DMS153 treated with DMSO at 0.1 percent for 48 hours (cell line): ENCODE data around the gene SEMA3E.

ENCODE experiments used
- DNase-seq: peaks from one replicate; lab custom pipeline; 2025; ENCODE audit not compliant: unreplicated experiment; lab: John Stamatoyannopoulos, UW

SEMA3E gene

DNA sequence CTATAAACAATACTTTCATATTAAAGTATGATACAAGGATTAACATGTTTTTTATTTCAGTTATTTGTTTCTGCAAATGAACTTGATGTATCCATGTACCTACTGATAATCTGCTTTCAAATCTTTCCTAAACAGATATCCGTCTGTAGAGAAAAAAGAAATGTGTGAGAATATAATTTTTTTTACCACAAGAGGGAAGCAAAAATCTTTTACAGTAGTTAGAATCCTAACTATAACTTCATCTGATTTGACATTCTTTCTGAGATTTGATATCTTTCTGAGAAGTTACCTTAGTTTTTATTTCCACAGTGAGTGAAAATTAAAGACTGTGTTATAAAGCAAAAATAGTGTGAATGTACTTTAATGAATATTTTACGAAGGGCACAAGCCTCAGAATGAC lies 282.3 kb downstream of the SEMA3E start:
- no peak for DNase-seq

DNA sequence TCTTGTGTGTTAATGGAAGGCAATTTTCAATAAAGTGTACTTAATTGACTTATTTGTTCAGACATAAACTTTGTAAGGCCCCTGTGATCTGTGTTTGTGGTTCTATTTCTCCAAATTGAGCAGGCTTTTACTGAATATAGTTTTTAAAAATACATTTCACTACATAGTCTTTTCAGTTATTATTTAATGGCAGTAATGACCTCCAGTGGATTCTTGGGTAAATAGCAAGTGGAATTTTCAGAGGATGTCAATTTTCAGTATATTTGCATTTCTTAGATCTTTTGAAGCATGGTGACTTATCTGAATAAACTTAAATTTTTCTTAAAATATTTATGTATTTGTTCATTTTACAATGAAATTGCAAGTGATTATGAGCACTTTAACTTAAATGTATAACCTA lies 283.2 kb downstream of the SEMA3E start:
- DNase-seq = peak; percentile 15

GRCh38 chr7:83362871-83363550 lies 285.9 kb downstream of the SEMA3E start:
- DNase-seq = no peak

DNA sequence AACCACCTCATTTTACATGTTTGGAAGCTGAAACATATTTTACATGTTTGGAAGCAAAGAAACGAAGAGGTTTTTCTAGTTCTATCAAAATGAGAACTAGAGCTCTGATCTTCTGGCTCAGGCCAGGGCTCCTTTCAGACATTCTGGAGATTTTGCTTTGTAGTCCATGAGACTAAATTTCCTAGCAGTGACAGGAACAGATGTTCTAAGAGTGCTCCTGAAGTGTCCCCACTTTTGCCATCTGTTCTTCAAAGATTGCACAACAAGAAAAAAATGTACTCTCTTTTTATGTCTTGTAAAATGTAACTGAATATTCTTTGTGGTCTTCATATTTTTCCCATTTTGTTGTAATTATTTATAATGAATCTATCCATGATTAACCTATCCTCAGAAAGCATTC lies 289.8 kb downstream of the SEMA3E start:
- no peak for DNase-seq

GRCh38 chr7:83355143-83355542 lies 293.8 kb downstream of the SEMA3E start:
- no peak for DNase-seq

GRCh38 chr7:83347945-83348444 lies 300.9 kb downstream of the SEMA3E start:
- DNase-seq = no peak

GRCh38 chr7:83339907-83340306 lies 309.0 kb downstream of the SEMA3E start:
- no peak for DNase-seq

DNA sequence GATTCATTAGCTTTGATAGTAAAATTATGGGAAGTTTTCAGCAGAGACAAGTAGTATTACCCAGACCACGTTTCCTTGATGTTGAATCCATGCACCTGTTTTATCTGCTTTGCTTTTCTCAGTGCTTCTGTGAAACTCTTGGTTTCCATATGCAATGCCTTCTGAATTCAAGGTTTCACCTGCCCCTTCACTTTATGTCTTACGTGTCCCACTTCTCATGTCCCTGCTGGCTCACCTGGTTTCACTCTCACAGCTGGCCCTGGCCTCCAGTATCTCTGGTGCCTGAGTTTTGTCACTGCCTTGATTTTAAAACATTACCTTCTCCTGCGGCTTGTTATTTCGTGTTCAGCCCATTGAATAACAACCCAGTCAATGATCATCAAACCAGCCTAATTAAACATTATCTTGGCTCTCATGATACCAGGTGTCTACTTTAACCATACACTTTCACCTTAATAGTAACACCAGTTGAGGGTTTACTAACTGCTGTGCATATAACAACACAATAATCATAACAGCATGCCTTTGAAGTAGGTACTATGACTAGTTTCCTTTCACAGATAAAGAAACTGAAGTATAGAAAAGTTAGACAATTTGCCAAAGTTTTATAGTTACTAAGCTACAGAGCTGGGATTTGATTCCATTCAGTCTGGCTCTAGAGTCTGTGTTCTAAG lies 310.5 kb downstream of the SEMA3E start:
- DNase-seq = no peak

DNA sequence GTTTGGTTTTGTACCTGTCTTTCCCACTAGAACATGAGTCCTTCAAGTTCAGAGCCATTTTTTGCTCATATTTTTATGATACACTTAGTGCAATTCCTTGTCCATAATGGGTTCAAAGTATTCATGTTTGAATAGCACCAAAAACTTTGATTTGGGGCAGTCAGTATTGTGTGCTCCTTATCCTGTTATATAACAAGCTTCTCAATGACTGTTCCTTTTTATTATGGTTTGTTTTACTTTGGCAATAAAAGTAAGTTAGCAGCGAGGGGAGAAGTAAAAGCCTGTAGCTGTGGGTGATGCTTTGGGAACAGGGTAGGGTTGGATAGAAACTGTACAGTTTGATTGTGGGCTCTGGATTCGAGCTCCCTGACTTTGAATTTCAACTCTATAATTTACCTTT lies 311.9 kb downstream of the SEMA3E start:
- no peak for DNase-seq

DNA sequence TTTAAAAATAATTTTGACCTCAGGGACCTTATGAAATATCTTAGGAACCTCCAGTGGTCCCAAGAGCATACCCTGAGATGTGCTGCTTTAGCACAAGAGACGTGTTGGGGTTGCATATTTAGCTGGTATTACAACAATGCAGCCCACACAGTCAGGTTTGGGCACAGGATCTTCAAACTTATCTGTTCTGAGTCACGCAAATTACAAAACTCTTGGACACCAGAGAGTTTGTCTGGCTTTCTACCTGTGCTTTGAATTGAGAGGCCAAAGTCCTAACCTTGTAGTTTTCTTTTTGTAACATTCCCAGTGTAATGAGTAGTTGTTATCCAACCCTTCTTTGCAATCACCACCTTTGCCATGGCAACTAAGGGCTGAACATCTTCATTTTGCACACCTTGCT lies 322.7 kb downstream of the SEMA3E start:
- DNase-seq = no peak

DNA sequence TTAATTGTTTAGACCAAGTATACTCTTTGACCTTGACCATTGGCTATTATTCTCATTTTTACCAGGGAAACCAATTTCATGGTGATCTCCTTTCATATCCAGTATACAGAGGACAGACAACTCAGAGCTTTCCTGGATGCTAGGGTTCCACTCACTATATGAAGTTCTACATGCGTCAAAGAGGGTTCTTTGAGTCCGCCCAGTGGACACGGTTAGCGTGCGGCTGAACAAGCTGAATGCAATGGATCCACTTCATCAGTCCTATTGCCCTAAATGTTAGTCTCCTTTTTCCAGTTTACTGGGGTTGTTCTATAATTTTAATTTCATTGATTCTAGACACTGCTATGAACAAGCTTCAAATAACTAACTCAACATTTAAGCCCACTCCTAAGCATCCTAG lies 323.9 kb downstream of the SEMA3E start:
- no peak for DNase-seq

- no peak for DNase-seq
Observed at GRCh38 chr7:83324596-83324995, 324.3 kb downstream of the SEMA3E start.

DNA sequence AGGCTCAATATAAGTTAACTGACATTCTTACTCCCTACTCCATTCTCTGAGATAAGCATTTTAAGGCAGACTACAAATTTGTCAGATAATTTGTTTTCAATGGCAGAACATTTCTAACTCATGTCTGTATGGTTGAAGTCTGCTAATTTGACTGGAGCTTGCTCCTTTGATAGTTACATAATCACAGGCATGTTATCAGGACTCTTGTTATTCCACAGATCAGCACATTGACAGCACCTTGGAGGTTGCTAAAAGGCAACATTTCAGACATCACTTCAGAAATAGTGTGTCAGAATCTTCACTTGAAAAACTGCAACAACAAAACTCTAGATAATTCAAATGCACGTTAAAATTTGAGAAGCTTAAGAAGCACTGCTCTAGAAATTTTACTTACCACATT lies 327.9 kb downstream of the SEMA3E start:
- no peak for DNase-seq

GRCh38 chr7:83313931-83314330 lies 335.0 kb downstream of the SEMA3E start:
- no peak for DNase-seq
